Stimulated activated CD8-positive, alpha-beta memory T cell treated with anti-CD3 and anti-CD28 coated beads, Interleukin-7, amount 100 ng/mL, for 24 hours (primary cell): Measurements from ENCODE around the gene CNTNAP2.
"Not testable (repeated sequence)": the region's sequence is repeated elsewhere in the genome, so short reads cannot be mapped to it uniquely, and the experiment has no call there.

ENCODE experiments used
- DNase-seq: peaks from one replicate; pipeline ENCODE4 v3.0.0-alpha.2; 2020; ENCODE audit warnings: low read depth

CNTNAP2 gene

GRCh38 chr7:148035950-148036349 lies 1919.3 kb downstream of the CNTNAP2 start:
- DNase-seq: no peak

DNA sequence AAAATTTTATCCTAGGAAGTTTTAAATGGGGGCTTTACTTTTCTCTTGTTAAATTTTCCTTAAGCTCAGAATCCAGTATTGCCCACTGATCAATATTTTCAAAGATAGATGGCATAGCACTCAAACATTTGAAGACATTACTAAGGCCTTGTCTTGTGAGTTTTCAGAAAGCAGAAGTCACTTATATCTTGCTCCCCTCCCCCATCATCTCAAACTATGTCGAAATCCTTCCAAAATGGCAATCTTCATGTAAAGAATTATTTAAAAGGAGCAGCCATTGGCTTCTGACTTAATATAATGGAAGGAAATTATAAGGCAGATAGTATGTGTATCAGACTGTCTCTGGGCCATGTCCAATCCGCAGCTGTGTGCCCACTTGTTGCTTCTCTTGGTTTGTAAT lies 1920.4 kb downstream of the CNTNAP2 start:
- no peak for DNase-seq

GRCh38 chr7:148041156-148041555 lies 1924.6 kb downstream of the CNTNAP2 start:
- DNase-seq: no peak

GRCh38 chr7:148042935-148043631 lies 1926.5 kb downstream of the CNTNAP2 start:
- no peak for DNase-seq

- no peak for DNase-seq
These were observed 1927.6 kb downstream of the CNTNAP2 start for GRCh38 chr7:148044173-148044572.

DNA sequence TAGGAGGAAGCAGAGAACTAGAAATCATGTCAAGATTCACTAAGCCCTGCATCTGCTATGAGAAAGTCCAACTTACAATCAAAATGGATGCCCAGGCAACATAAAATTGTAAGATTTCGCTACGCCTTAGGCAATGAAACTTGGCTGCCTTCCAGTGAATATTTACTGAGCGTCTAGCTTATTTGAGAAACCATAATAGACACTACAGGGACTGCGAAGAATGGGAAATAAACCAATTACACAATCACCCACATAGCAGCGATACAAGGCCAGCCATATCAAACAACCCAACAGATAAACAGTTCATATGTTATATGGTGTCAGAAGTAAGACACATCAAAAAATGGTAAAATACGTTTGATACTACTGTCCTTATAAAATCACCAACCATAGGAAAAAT lies 1928.9 kb downstream of the CNTNAP2 start:
- no peak for DNase-seq

GRCh38 chr7:148049068-148049467 lies 1932.5 kb downstream of the CNTNAP2 start:
- no peak for DNase-seq

DNA sequence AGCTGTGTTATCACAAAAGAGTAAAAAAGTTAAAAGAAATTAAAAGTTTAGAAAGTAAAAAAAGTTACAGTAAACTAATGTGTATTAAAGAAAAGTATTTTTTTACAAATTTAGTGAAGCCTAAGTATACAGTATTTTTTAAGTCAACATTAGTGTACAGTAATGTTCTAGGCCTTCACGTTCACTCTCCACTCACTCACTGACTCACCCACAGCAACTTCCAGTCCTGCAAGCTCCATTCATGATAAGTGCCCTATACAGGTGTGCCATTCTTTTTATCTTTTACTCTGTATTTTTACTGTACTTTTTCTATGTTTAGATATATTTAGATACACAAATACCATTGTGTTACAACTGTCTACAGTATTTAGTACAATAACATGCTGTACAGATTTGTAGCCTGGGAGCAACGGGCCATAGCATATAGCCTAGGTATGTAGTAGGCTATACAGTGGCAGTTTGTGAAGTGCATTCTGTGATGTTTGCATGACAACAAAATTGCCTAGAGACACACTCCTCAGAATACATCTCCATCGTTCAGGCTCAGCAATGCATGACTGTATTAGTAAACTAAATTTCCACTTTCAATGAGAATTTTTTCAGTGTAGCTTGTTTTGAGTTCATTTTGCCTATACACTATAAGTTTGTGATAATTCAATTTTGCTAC lies 1934.0 kb downstream of the CNTNAP2 start:
- no peak for DNase-seq

DNA sequence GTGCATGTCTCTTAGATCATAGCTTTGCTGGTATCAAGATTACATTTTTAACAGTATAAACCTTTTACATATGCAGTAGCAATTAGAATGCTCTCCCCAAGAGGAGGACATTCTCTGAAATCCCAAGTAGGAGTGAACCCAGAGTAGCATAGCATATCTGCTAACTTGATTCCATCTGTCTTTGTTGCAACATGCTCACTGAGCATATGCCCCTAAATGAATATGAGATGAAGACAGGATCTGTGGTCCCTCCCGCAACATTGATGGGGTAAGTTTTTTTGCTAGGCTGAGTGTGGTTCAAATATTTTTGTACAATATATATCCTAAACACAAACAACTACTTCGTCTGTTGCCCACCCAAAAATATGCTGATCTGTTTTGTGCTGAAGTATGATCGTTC lies 1939.8 kb downstream of the CNTNAP2 start:
- DNase-seq: no peak

DNA sequence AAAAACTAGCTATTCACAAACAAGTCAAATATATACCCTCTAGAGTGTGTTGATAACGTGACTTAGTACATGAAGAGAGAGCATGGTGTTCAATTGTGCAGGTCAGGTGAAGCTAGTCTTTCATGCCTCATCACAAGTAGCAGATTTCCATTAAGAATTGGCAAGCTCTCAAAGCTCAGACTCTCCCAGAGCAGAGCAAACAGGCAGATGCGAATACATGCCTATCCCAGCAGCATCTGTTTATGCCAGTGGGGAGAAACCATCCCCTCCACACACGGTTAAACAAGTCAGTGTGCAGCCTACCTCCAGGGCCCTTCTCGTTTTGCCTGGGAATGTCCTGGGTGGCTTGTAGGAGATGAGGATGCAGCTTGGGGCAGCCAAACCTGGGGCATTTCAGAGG lies 1941.5 kb downstream of the CNTNAP2 start:
- DNase-seq: no peak

DNA sequence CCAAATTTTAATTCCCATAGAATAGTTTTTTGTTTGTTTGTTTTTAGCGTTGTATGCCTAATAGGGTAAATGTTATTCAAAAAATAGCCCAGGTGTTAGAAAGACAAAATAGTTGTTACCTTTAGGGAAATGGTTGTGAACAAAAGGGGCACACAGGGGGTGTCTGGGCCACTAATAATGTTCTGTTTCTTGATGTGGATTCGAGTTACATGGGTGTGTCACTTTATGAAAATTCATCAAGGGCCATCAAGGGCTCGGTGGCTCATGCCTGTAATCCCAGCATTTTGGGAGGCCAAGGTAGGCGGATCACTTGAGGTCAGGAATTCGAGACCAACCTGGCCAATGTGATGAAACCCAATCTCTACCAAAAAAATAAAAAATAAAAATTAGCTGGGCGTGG lies 1942.2 kb downstream of the CNTNAP2 start:
- no peak for DNase-seq

- DNase-seq: no peak
These were observed 1944.1 kb downstream of the CNTNAP2 start for GRCh38 chr7:148060724-148061123.

- not testable (repeated sequence) for DNase-seq
These were observed 1961.5 kb downstream of the CNTNAP2 start for GRCh38 chr7:148078111-148078510.

DNA sequence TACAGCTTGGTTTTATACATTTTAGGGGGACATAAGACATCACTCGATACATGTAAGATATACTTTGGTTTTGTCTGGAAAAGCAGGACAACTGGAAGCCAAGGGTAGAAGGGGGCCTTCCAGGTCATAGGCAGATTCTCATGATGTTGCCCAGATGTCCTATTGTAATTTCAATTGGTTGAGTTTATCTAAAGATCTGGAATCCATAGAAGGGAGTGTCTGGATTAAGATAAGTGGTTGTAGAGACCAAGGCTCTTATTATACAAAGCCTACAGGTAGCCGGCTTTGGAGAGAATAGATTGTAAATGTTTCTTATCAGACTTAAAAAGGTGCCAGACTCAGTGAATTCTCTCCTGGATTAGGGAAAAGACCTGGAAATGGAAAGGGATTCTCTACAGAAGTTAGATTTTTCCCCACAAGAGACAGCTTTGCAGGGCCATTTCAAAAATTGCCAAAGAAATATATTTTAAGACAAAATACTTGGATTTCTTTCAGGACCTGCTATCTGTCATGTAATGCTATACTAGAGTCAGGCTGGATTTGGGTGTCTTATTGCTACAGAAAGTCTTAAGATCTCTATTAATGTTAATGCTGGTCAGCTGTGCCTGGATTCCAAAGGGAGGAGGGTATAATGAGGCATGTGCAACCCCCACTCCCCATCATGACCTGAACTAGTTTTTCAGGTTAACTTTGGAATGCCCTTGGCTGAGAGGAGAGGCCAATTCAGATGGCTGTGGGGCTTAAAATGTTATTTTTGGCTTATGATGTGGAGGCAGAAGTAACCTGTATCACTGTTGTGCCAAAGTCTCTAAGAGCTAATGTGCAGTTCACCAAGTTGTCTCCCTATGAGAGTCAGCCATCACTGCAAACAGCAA lies 1962.8 kb downstream of the CNTNAP2 start:
- DNase-seq: no peak

GRCh38 chr7:148083448-148083847 lies 1966.8 kb downstream of the CNTNAP2 start:
- DNase-seq: no peak

DNA sequence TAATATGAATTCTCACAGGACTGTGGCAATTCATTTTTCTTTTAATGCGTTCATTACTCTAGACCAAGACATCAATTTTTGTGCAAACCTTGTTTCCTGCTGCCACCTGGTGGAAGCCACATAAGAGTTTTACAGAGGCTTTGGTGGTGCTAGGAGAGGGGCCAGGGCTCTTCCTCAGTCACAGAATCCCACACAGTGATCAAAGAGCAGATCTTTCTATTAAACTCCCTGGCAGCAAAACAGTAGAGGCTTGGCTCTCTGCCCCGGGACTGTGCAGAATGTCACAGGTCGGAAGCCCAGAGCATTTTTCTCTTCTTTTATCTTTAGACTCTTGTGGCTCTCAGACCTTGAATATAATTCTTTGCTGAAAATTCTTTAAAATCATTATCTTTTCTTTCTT lies 1967.5 kb downstream of the CNTNAP2 start:
- DNase-seq: no peak

DNA sequence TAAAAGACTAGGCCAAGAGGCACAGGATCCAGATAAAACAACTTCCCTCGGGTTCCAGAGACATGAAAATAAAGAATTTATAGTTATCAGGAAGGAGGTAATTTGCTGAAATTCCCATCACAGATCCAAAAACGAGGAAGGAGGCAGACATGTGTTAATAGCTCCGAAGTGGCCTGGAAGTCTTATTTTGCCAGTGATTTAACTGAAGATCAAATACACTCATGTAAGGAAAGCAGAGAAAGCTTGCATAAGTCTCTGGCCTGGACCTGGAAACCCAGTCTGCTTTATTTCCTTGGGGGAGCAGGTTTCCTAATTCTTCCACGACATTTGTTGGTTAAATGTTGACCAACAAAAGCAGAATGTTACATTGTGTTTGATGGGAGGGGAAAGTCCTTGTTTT lies 1975.3 kb downstream of the CNTNAP2 start:
- DNase-seq: no peak

DNA sequence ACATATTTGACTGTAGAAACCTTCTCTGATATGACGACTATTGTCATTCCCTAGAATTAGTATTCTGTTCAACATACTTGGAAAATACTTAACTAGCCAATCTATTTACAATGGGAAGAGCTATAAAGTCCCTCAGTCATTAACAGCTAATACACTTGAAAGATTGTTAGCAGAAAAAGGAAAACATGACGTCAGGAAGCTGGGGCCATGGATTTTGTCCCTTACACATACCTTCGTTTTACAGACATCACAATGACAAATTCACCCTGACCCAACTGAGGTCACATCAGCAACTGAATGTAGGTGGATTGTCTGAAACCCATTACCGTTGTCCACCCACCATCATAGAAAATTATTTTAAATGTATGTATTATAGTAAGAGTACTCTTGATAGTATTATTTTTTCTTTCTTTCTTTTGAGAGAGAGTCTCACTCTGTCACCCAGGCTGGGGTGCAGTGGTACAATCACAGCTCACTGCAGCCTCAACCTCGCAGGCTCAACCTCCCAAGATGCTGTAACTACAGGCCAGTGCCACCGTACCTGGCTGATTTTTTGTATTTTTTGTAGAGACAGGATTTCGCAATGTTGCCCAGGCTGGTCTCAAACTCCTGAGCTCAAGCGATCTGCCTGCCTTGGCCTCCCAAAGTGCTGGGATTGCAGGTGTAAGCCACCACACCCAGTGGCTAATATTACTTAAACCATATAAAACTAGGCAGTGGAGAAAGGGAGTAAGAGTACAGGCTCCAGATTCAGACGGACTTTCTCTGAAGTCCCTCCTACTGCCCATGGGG lies 1977.0 kb downstream of the CNTNAP2 start:
- no peak for DNase-seq

DNA sequence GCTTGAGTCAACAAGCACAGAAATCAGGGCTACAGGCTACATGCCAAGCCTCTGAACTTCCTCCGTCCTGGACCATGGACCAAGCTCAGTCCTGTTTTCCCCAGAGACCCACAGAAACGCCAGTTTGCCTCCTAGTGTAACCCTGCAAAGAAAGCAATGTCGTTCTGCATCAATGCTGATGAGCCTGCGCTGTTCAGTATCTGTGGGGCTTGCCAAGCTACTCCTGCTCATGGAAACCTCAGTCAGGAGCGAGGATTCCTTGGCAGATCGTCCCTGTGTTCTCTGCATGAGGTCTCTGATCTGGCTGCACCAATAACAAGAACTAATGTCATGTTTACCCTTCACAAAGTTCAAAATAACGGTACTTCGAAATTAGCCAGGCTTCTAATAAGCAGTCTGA lies 1978.5 kb downstream of the CNTNAP2 start:
- DNase-seq: no peak

- DNase-seq: no peak
These were observed 1987.6 kb downstream of the CNTNAP2 start for GRCh38 chr7:148104136-148104716.

DNA sequence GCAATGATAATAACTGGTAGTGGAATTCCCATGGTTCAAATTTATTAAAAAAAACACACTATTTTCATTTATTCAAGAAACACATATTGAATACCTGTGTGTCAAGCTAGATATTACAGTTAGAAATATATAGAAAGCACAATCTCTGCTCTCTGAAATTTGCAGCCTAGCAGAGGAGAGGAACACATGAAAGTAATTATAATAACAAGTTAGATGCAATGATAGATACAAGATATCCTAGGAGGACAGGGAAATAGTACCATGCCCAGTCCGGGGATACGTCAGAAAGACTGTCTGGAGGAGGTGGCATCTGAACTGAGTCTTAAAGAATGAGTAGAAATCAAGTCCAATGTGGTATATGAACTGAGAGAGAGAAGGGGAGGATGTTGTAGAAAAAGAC lies 1988.3 kb downstream of the CNTNAP2 start:
- no peak for DNase-seq

DNA sequence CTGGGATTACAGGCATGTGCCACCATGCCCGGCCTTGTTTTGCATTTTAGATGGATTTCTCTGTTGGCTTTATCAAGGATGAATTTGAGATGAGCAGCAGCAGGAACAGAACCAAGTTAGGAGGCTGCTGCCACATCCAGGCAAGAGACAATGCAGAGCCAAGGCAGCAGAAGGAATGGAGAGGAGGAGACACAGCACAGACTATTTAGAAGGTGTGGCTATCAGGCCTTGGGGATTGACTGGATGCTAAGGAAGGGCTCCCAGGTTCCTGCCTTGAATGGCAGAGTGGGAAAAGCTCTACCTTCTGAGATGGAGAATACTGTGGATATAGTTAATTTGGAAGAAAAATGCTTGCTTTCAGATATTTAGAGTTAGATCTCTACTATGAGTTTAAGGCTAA lies 1989.3 kb downstream of the CNTNAP2 start:
- DNase-seq: no peak
